ENCODE data around the gene NSMF. TPM values are rescaled to one million over a fixed set of nuclear protein-coding genes. Genes with fewer than 3 reads are reported as not detected.

NSMF gene
- total RNA-seq, 2 donors from 2014 or later: 42.4 to 128 TPM

GRCh38 chr9:137456864-137457405, 2.2 kb downstream of the NSMF start:
- TF ChIP-seq POLR2AphosphoS5 (IDR thresholded peaks at IDR 0.05) (no peak), POLR2A (IDR thresholded peaks at IDR 0.05) (no peak)
- TF ChIP-seq, protein P1, sequence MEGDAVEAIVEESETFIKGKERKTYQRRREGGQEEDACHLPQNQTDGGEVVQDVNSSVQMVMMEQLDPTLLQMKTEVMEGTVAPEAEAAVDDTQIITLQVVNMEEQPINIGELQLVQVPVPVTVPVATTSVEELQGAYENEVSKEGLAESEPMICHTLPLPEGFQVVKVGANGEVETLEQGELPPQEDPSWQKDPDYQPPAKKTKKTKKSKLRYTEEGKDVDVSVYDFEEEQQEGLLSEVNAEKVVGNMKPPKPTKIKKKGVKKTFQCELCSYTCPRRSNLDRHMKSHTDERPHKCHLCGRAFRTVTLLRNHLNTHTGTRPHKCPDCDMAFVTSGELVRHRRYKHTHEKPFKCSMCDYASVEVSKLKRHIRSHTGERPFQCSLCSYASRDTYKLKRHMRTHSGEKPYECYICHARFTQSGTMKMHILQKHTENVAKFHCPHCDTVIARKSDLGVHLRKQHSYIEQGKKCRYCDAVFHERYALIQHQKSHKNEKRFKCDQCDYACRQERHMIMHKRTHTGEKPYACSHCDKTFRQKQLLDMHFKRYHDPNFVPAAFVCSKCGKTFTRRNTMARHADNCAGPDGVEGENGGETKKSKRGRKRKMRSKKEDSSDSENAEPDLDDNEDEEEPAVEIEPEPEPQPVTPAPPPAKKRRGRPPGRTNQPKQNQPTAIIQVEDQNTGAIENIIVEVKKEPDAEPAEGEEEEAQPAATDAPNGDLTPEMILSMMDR (IDR thresholded peaks at IDR 0.05): no peak
- no peaks in the 10 kb centered on the region for H3K27me3 ChIP-seq (replicated peaks; ENCODE audit: insufficient read depth)
- intact Hi-C loops (cut with DNase I): no loop called here
- peaks cover 12% of the 10 kb centered on the region for H3K4me1 ChIP-seq (replicated peaks)
- no peaks in the 10 kb centered on the region for H3K9me3 ChIP-seq
- DNase-seq (ENCODE audit: low spot score): no peak
- H3K36me3 ChIP-seq: no peaks in the 10 kb centered on the region
- H3K27ac ChIP-seq: peak overlapping the region; percentile 37 to 69
- 91% methylated on average over 10 of the region's 10 CpGs for WGBS
- no peak overlapping the region for H3K4me3 ChIP-seq

GRCh38 chr9:137456061-137456863, 2.9 kb downstream of the NSMF start:
- peak overlapping the region; percentile 37 to 69 for H3K27ac ChIP-seq
- peaks cover 12% of the 10 kb centered on the region for H3K4me1 ChIP-seq (replicated peaks)
- WGBS: 74% methylated on average over 12 of the region's 12 CpGs
- no peak for DNase-seq (ENCODE audit: low spot score)
- no peaks in the 10 kb centered on the region for H3K36me3 ChIP-seq
- TF ChIP-seq POLR2A (IDR thresholded peaks at IDR 0.05) (no peak), POLR2AphosphoS5 (IDR thresholded peaks at IDR 0.05) (peak; percentile 29)
- H3K4me3 ChIP-seq: no peak overlapping the region
- intact Hi-C loops (cut with DNase I): no loop called here
- no peaks in the 10 kb centered on the region for H3K27me3 ChIP-seq (replicated peaks; ENCODE audit: insufficient read depth)
- no peaks in the 10 kb centered on the region for H3K9me3 ChIP-seq

DNA sequence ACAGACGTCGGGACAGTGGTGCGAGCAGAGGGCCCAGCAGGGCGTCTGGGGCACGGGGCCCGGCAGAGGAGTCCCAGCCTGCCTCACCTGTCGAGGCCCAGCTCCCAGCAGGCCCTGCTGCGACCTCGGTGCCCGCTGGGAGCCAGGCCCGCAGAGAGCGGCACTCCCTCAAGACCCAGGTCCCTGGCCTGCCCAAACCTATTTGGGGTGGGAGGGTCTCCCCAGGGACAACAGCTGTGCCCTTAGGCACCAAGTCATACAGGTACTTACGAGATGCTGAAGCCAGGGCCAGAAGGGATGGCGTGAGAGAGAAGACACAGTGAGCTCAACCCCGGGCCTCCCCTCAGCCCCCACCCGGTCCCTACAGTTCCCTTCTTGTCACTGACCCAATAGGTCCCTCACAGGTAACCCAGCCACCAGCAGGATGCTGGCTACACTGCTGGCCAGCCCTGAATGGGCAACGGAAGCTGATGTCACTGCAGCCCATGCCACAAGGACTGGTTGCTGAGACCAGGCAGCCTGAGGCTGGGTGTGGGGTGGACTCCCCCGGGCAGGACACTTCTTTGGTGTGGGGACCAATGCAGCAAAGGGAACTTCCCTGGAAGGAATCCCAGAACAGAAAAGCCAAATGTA, 3.7 kb downstream of the NSMF start:
- Histone ChIP-seq H3K9me3 (no peaks in the 10 kb centered on the region), H3K27me3 (replicated peaks; ENCODE audit: insufficient read depth) (no peaks in the 10 kb centered on the region), H3K4me3 (no peak overlapping the region), H3K4me1 (replicated peaks) (peaks cover 12% of the 10 kb centered on the region), H3K36me3 (no peaks in the 10 kb centered on the region), H3K27ac (no peak overlapping the region)
- no peak for DNase-seq (ENCODE audit: low spot score)
- intact Hi-C loops (cut with DNase I): no loop called here
- WGBS: 89% methylated on average over 16 of the region's 18 CpGs
- TF ChIP-seq POLR2AphosphoS5 (IDR thresholded peaks at IDR 0.05) (no peak), POLR2A (IDR thresholded peaks at IDR 0.05) (no peak)
- TF ChIP-seq, protein P1 (IDR thresholded peaks at IDR 0.05): no peak

- no peaks in the 10 kb centered on the region for H3K27me3 ChIP-seq (replicated peaks; ENCODE audit: insufficient read depth)
- no peaks in the 10 kb centered on the region for H3K9me3 ChIP-seq
- peak overlapping the region in 1 of 2 donors; percentile 31 for H3K4me3 ChIP-seq
- H3K27ac ChIP-seq: peak overlapping the region; percentile 33 to 38
- H3K4me1 ChIP-seq (replicated peaks): peaks cover 12% of the 10 kb centered on the region
- 75% methylated on average over 25 of the region's 30 CpGs for WGBS
- H3K36me3 ChIP-seq: no peaks in the 10 kb centered on the region
- no peak for DNase-seq (ENCODE audit: low spot score)
- TF ChIP-seq, protein P1 (IDR thresholded peaks at IDR 0.05): no peak
- TF ChIP-seq POLR2A (IDR thresholded peaks at IDR 0.05) (no peak), POLR2AphosphoS5 (IDR thresholded peaks at IDR 0.05) (no peak)
- intact Hi-C loops (cut with DNase I): no loop called here
Observed at GRCh38 chr9:137454597-137455358, 4.4 kb downstream of the NSMF start.

GRCh38 chr9:137454145-137454596, 5.0 kb downstream of the NSMF start:
- 46% methylated on average over 6 of the region's 24 CpGs for WGBS
- intact Hi-C loops (cut with DNase I): no loop called here
- peak overlapping the region; percentile 33 to 38 for H3K27ac ChIP-seq
- peak overlapping the region in 1 of 2 donors; percentile 31 for H3K4me3 ChIP-seq
- H3K27me3 ChIP-seq (replicated peaks; ENCODE audit: insufficient read depth): no peaks in the 10 kb centered on the region
- no peak for DNase-seq (ENCODE audit: low spot score)
- no peaks in the 10 kb centered on the region for H3K9me3 ChIP-seq
- peaks cover 10% of the 10 kb centered on the region for H3K4me1 ChIP-seq (replicated peaks)
- TF ChIP-seq, protein P1 (IDR thresholded peaks at IDR 0.05): peak in 1 of 4 experiments; percentile 4
- no peak for TF ChIP-seq POLR2A (IDR thresholded peaks at IDR 0.05)
- no peaks in the 10 kb centered on the region for H3K36me3 ChIP-seq
